Measurements from ENCODE around the gene SORL1-AS1.

Gene SORL1-AS1

GRCh38 chr11:121435132-121435531 is 17.6 kb downstream of the SORL1-AS1 start:
- no peak overlapping the region for H3K4me3 Mint-ChIP-seq (ENCODE audit: low read depth)
- DNase-seq (ENCODE audit: low spot score, unreplicated experiment), result no peak
- TF ChIP-seq CTCF (IDR thresholded peaks at IDR 0.05; ENCODE audit: unreplicated experiment), result no peak

GRCh38 chr11:121431820-121432526 is 20.8 kb downstream of the SORL1-AS1 start:
- Mint-ChIP-seq H3K4me1 (ENCODE audit: low read depth) (peaks cover under 1% of the 10 kb centered on the region), H3K9me3 (ENCODE audit: low read depth) (no peaks in the 10 kb centered on the region), H3K27ac (no peak overlapping the region), H3K4me3 (ENCODE audit: low read depth) (no peak overlapping the region), H3K36me3 (ENCODE audit: insufficient read depth) (no peaks in the 10 kb centered on the region), H3K27me3 (peaks cover 26% of the 10 kb centered on the region)
- no peak for TF ChIP-seq CTCF (IDR thresholded peaks at IDR 0.05; ENCODE audit: unreplicated experiment)
- no peak for DNase-seq (ENCODE audit: low spot score, unreplicated experiment)

More at GRCh38 chr11:121435132-121435531, 17.6 kb downstream of the SORL1-AS1 start:
- H3K27ac Mint-ChIP-seq, result no peak overlapping the region
- no peaks in the 10 kb centered on the region for H3K36me3 Mint-ChIP-seq (ENCODE audit: insufficient read depth)
- no peaks in the 10 kb centered on the region for H3K9me3 Mint-ChIP-seq (ENCODE audit: low read depth)
- H3K4me1 Mint-ChIP-seq (ENCODE audit: low read depth), result no peaks in the 10 kb centered on the region
- H3K27me3 Mint-ChIP-seq, result peaks cover 14% of the 10 kb centered on the region

GRCh38 chr11:121429556-121429955 is 23.2 kb downstream of the SORL1-AS1 start:
- no peak for TF ChIP-seq CTCF (IDR thresholded peaks at IDR 0.05; ENCODE audit: unreplicated experiment)
- Mint-ChIP-seq H3K36me3 (ENCODE audit: insufficient read depth) (no peaks in the 10 kb centered on the region), H3K4me3 (ENCODE audit: low read depth) (no peak overlapping the region), H3K9me3 (ENCODE audit: low read depth) (no peaks in the 10 kb centered on the region), H3K27ac (no peak overlapping the region), H3K27me3 (peaks cover 34% of the 10 kb centered on the region), H3K4me1 (ENCODE audit: low read depth) (peaks cover 3% of the 10 kb centered on the region)
- DNase-seq (ENCODE audit: low spot score, unreplicated experiment), result no peak

GRCh38 chr11:121427400-121427744 is 25.4 kb downstream of the SORL1-AS1 start:
- TF ChIP-seq CTCF (IDR thresholded peaks at IDR 0.05; ENCODE audit: unreplicated experiment), result no peak
- peaks cover 3% of the 10 kb centered on the region for H3K4me1 Mint-ChIP-seq (ENCODE audit: low read depth)
- no peaks in the 10 kb centered on the region for H3K9me3 Mint-ChIP-seq (ENCODE audit: low read depth)
- DNase-seq (ENCODE audit: low spot score, unreplicated experiment), result no peak
- peaks cover 37% of the 10 kb centered on the region for H3K27me3 Mint-ChIP-seq
- no peaks in the 10 kb centered on the region for H3K36me3 Mint-ChIP-seq (ENCODE audit: insufficient read depth)
- no peak overlapping the region for H3K4me3 Mint-ChIP-seq (ENCODE audit: low read depth)
- H3K27ac Mint-ChIP-seq, result no peak overlapping the region

GRCh38 chr11:121426476-121427399 is 26.0 kb downstream of the SORL1-AS1 start:
- peaks cover 36% of the 10 kb centered on the region for H3K27me3 Mint-ChIP-seq
- H3K27ac Mint-ChIP-seq, result no peak overlapping the region
- no peaks in the 10 kb centered on the region for H3K9me3 Mint-ChIP-seq (ENCODE audit: low read depth)
- no peaks in the 10 kb centered on the region for H3K36me3 Mint-ChIP-seq (ENCODE audit: insufficient read depth)
- peak overlapping the region; percentile 67 for H3K4me3 Mint-ChIP-seq (ENCODE audit: low read depth)
- TF ChIP-seq CTCF (IDR thresholded peaks at IDR 0.05; ENCODE audit: unreplicated experiment), result peak; percentile 34
- H3K4me1 Mint-ChIP-seq (ENCODE audit: low read depth), result peaks cover 3% of the 10 kb centered on the region
- peak; percentile 25 for DNase-seq (ENCODE audit: low spot score, unreplicated experiment)

All from progenitor cell of endocrine pancreas (in vitro differentiated cells).